OCI-LY7 (cell line): ENCODE data around the gene MACROD2.

ENCODE experiments used
- EZH2phosphoT487 ChIP-seq: fragments of 200-600 bp; sonication (generic); IDR thresholded peaks from 2 replicates; pipeline ENCODE4 v1.6.1; 2018; ENCODE audit warnings: low read depth, borderline replicate concordance, mild to moderate bottlenecking, mixed run types, antibody characterized with exemption, low read length, moderate library complexity, mixed read lengths
- TF ChIP-seq, protein P1 (sequence below): fragments of 200-600 bp; sonication (generic); conservative IDR thresholded peaks from 2 replicates; pipeline ENCODE4 v1.5.1; 2014; ENCODE audit warnings: mild to moderate bottlenecking, antibody characterized with exemption, low read length, moderate library complexity, mixed read lengths

- TF ChIP-seq, protein P1, sequence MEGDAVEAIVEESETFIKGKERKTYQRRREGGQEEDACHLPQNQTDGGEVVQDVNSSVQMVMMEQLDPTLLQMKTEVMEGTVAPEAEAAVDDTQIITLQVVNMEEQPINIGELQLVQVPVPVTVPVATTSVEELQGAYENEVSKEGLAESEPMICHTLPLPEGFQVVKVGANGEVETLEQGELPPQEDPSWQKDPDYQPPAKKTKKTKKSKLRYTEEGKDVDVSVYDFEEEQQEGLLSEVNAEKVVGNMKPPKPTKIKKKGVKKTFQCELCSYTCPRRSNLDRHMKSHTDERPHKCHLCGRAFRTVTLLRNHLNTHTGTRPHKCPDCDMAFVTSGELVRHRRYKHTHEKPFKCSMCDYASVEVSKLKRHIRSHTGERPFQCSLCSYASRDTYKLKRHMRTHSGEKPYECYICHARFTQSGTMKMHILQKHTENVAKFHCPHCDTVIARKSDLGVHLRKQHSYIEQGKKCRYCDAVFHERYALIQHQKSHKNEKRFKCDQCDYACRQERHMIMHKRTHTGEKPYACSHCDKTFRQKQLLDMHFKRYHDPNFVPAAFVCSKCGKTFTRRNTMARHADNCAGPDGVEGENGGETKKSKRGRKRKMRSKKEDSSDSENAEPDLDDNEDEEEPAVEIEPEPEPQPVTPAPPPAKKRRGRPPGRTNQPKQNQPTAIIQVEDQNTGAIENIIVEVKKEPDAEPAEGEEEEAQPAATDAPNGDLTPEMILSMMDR, result no peak
- no peak for TF ChIP-seq EZH2phosphoT487
Observed at GRCh38 chr20:15859061-15859460, 1863.7 kb downstream of the MACROD2 start.
